ENCODE measurements around the gene MYH11. TPM values are rescaled to one million over a fixed set of nuclear protein-coding genes. Genes with fewer than 3 reads are reported as not detected.

The MYH11 gene
- total RNA-seq: 1 to 10 TPM; 1.6 to 8.5 (median 3.2) TPM
- 10 to 100 TPM; 12.2 to 24.7 TPM for polyA plus RNA-seq

GRCh38 chr16:15856901-15857698 is at the start of gene MYH11:
Gene MYH11 (minus strand): TSS chr16:15857028. CDS start chr16:15838252, 18,776 bp downstream.
- no peak for FAIRE-seq
- no peak within 1 kb of the TSS for H3K27ac ChIP-seq

GRCh38 chr16:15906439-15906838 is 49.6 kb upstream of the MYH11 start:
- no peak for ATAC-seq
- Histone ChIP-seq H3K4me3 (no peak overlapping the region), H3K27ac (no peak overlapping the region), H3K27me3 (no peaks in the 10 kb centered on the region), H3K36me3 (no peaks in the 10 kb centered on the region), H3K4me1 (no peaks in the 10 kb centered on the region), H3K9me3 (no peaks in the 10 kb centered on the region)
- FAIRE-seq: no peak
- 70 to 75% methylated on average over 2 of the region's 2 CpGs for WGBS, 2 donors
- intact Hi-C loops (cut with DNase I): no loop called here
- DNase-seq: no peak
- TF ChIP-seq CTCF (IDR thresholded peaks at IDR 0.05): no peak

More at GRCh38 chr16:15856901-15857698, at the start of gene MYH11:
- intact Hi-C loops (cut with DNase I): no loop called here
- Histone ChIP-seq H3K27me3 (peaks cover 0 to 6% (median 2%) of the 10 kb centered on the region in 4 donors), H3K4me3 (peak within 1 kb of the TSS in 1 of 4 donors; percentile 30), H3K4me1 (peaks cover 0 to 5% (median 0%) of the 10 kb centered on the region in 3 donors), H3K36me3 (no peaks in the 10 kb centered on the region), H3K9me3 (no peaks in the 10 kb centered on the region)
- WGBS, 2 donors: 1 to 2% methylated on average over 35 to 48 of the region's 49 CpGs
- ATAC-seq (peak in 1 of 4 donors; percentile 22), DNase-seq (peak in 1 of 6 donors; percentile 38)
- no peak for TF ChIP-seq CTCF (IDR thresholded peaks at IDR 0.05)

GRCh38 chr16:15903960-15904359 is 47.1 kb upstream of the MYH11 start:
- peaks cover 0 to 3% (median 0%) of the 10 kb centered on the region in 3 donors for H3K4me1 ChIP-seq
- FAIRE-seq: no peak
- no peaks in the 10 kb centered on the region for H3K9me3 ChIP-seq
- H3K27me3 ChIP-seq: no peaks in the 10 kb centered on the region
- no peak for ATAC-seq
- no peaks in the 10 kb centered on the region for H3K36me3 ChIP-seq
- no peak for TF ChIP-seq CTCF (IDR thresholded peaks at IDR 0.05)
- no peak overlapping the region for H3K4me3 ChIP-seq
- no peak for DNase-seq
- intact Hi-C loops (cut with DNase I): no loop called here
- H3K27ac ChIP-seq: no peak overlapping the region
- 94 to 95% methylated on average over 5 of the region's 5 CpGs for WGBS, 2 donors

- Histone ChIP-seq H3K9me3 (no peaks in the 10 kb centered on the region), H3K27me3 (no peaks in the 10 kb centered on the region), H3K27ac (no peak overlapping the region), H3K36me3 (no peaks in the 10 kb centered on the region), H3K4me1 (peaks cover 0 to 3% (median 0%) of the 10 kb centered on the region in 3 donors), H3K4me3 (no peak overlapping the region)
- FAIRE-seq (no peak), ATAC-seq (no peak), DNase-seq (no peak)
- intact Hi-C loops (cut with DNase I): no loop called here
- 66 to 71% methylated on average over 6 of the region's 6 CpGs for WGBS, 2 donors
- no peak for TF ChIP-seq CTCF (IDR thresholded peaks at IDR 0.05)
Observed at GRCh38 chr16:15900901-15901500, 44.2 kb upstream of the MYH11 start.

All from pancreas (tissue), 10 donors.